ENCODE results near the gene SUPT4H1.

Gene SUPT4H1

GRCh38 chr17:58336456-58337209, 15.4 kb downstream of the SUPT4H1 start:
- in situ Hi-C loops (cut with HindIII; ENCODE audit: low sequenced_read_pairs) = no loop called here
- no peak overlapping the region for H3K4me3 ChIP-seq (ENCODE audit: low read depth, low read length)
- TF ChIP-seq CTCF (IDR thresholded peaks at IDR 0.05; ENCODE audit: low read depth, low read length, missing control alignments) = no peak
- DNase-seq (ENCODE audit: low read depth) = no peak

GRCh38 chr17:58335779-58336455, 16.1 kb downstream of the SUPT4H1 start:
- no peak for DNase-seq (ENCODE audit: low read depth)
- TF ChIP-seq CTCF (IDR thresholded peaks at IDR 0.05; ENCODE audit: low read depth, low read length, missing control alignments) = no peak
- in situ Hi-C loops (cut with HindIII; ENCODE audit: low sequenced_read_pairs) = no loop called here
- no peak overlapping the region for H3K4me3 ChIP-seq (ENCODE audit: low read depth, low read length)

- H3K4me3 ChIP-seq (ENCODE audit: low read depth, low read length) = no peak overlapping the region
- TF ChIP-seq CTCF (IDR thresholded peaks at IDR 0.05; ENCODE audit: low read depth, low read length, missing control alignments) = no peak
- in situ Hi-C loops (cut with HindIII; ENCODE audit: low sequenced_read_pairs) = no loop called here
- DNase-seq (ENCODE audit: low read depth) = no peak
Observed at GRCh38 chr17:58335061-58335731, 16.8 kb downstream of the SUPT4H1 start.

- in situ Hi-C loops (cut with HindIII; ENCODE audit: low sequenced_read_pairs) = no loop called here
- no peak for DNase-seq (ENCODE audit: low read depth)
- no peak overlapping the region for H3K4me3 ChIP-seq (ENCODE audit: low read depth, low read length)
- no peak for TF ChIP-seq CTCF (IDR thresholded peaks at IDR 0.05; ENCODE audit: low read depth, low read length, missing control alignments)
Observed at GRCh38 chr17:58334661-58335060, 17.3 kb downstream of the SUPT4H1 start.

GRCh38 chr17:58334256-58334655, 17.7 kb downstream of the SUPT4H1 start:
- in situ Hi-C loops (cut with HindIII; ENCODE audit: low sequenced_read_pairs) = no loop called here
- no peak overlapping the region for H3K4me3 ChIP-seq (ENCODE audit: low read depth, low read length)

More at GRCh38 chr17:58334256-58334655, 17.7 kb downstream of the SUPT4H1 start:
- TF ChIP-seq CTCF (IDR thresholded peaks at IDR 0.05; ENCODE audit: low read depth, low read length, missing control alignments) = no peak
- DNase-seq (ENCODE audit: low read depth) = no peak

Measured in astrocyte of the cerebellum (primary cell).